NCI-H82 treated with DMSO at 0.1 percent for 48 hours (cell line): ENCODE data around the gene LYSMD2.

Source experiments
- DNase-seq: peaks from one replicate; lab custom pipeline; 2025; ENCODE audit not compliant: unreplicated experiment; lab: John Stamatoyannopoulos, UW

Gene LYSMD2

GRCh38 chr15:51752888-51753287 is 15.4 kb upstream of the LYSMD2 start:
- DNase-seq: no peak

GRCh38 chr15:51751697-51752683 is 14.5 kb upstream of the LYSMD2 start:
- DNase-seq: no peak

- DNase-seq: no peak
These were observed 13.6 kb upstream of the LYSMD2 start, which contains the start of gene TMOD2 for GRCh38 chr15:51750792-51751696. TMOD2 (plus strand) TSS chr15:51751597; CDS start chr15:51766442, 14,845 bp downstream.

- no peak for DNase-seq
These were observed 12.7 kb upstream of the LYSMD2 start for GRCh38 chr15:51750186-51750585.

DNA sequence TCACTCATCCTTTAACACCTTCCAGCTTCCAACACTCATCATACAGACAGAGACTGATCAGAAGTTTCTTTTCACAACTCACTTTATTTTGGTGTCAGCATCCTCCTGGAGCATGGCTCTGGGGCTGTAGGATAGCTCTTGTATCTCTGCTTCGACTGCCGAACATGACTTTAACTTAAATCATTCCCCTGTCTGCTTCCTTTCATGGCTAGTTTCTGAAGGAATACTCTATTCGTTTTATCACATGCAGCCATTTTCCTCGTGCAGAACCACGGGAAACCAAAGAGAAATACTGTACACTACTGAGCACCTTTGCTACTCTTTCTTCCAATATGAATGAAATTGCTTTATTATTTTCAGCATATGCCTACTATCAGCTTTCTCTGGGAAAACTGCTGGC is 11.9 kb upstream of the LYSMD2 start:
- no peak for DNase-seq

- no peak for DNase-seq
These were observed 1.7 kb upstream of the LYSMD2 start for GRCh38 chr15:51739061-51739712.

- no peak for DNase-seq
These were observed 1.1 kb upstream of the LYSMD2 start for GRCh38 chr15:51738553-51738952.

DNA sequence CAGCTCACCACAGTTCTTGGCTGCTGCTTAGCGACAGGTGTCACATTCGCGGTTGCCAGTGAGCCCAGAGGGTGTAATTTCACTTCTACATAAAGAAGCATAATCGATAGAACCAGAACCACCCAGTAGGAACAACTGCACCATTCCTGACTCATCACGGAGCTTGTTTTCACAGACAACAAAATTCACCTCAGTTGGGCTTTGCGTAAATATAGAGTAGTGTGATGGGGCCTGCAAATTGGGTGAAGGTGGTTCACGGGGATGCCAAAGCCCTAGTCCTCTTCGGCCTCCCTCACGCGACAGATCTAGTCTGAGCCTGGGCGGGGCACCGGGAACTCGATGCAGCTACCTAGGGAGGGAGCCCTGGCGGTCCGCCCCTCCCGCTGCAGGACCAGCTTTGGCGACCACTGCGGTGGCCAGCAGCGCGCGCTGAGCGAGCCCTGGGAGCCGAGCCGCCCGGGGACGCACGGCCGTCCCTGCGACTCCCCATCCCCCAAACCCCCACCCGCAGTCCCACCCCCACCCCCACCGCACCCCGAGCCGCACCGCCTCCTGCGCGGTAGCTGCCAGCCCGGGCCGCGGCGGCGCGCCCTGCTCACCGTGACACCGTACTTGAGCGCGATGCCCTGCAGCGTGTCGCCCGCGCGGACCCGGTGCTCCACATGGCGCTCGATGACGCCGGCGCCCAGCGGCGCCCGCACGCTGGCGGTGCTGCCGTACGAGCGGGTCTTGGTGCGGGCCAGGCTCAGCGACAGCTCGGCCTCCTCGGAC is 519 bp downstream of the LYSMD2 start:
- no peak for DNase-seq

- DNase-seq: no peak
These were observed 1.4 kb downstream of the LYSMD2 start for GRCh38 chr15:51736069-51736468.

DNA sequence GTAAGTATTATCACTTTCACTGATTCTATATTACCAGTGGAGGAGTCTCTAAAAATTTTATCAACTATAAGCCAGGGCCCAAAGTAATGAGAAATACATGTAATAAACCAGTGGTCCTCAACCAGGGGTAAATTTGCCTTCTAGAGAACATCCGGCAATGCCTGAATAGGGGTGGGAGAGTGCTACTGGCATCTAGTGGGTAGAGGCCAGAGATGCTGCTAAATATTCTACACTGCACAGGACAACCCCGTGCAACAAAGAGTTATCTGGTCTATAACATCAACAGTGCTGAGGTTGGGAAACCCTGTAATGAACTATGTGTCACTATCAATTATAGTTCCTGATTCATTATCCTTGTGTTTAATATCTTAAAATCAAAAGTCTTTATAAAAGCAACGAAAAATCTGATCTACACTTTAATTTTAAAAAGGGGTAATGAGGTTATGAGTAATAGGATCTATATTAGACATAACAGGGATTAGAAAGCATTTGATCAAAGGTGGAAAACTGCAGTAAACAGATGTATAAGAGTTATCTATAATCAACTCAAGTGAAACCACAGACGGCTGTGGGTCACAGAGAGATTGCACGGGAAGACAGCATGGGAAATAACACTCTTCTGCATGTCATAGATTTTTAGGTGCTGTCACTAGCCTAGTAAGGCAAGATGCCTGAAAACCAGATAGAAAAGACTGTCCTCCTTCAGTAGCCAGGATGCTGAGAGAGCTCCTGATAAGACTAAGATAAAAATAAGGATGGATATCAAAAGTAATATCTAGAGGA is 2.0 kb downstream of the LYSMD2 start:
- DNase-seq: no peak

GRCh38 chr15:51732646-51733045 is 4.8 kb downstream of the LYSMD2 start:
- no peak for DNase-seq

DNA sequence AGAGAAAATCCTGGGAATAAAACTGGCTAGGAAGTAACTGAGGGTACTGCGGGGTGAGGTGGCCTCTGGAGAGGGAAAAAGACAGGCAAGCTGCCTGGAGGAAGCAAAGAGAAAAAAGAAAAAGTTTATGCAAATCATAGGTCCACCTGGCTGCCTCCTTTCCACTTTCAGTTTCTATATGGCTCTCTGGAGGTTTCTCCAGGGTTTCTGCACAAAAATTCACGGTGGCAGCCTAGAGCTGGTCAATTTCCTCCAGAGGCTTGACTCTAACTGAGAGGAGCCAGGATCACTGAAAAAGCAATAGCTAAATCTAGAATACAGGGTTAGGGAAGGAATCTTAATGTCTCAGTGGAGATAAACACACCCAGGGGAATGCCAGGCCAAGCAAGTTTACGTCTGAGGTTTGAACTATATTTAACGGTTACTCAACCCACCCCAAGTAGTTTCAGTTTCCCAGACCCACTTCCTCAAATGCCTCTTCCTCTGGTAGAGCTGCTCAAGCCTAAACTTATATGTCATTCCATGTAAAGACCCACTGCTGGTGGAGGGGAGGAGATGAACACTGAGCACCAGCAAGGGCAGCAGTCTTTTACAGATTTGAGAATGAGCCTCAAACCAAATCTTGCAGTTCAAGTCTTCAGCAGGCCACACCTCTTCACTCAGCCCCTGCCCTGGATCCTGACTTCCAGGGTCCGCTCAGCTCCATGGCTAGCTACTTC is 5.7 kb downstream of the LYSMD2 start:
- DNase-seq: no peak

DNA sequence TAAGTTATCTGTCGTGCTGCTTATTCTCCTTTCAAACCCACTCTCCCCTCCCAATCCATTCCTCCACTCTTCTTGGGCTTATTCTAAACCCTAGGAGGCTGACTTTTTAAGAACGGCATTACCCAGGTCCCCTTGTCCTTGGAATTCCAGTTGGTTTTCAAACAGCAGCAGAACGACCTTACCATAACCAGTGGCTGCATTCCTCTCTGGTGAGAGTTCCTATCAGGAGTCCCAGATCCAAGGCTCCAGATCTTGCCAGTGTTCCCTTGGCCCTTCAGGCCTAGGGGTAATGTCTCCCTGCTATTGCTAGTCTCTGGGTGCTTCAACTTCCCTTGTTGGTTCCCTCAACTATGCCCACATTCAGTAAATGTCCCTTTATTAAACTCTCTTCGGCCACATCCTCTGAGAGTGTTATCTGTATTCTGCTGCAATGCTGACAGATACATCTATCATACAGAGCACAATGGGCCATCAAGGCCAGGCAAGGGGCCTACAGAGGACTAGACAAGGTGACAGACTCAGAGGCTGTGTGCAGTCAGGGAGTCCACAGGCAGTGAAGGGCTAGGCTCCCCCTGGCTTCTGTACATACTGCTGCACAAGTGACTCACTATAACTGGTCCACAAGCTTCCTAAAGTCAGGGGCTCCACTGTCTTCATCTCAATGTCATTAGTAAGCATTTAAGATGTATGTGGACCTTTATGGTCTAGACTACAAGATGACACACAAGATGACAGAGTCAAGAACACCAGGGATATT is 10.1 kb downstream of the LYSMD2 start:
- DNase-seq: no peak

DNA sequence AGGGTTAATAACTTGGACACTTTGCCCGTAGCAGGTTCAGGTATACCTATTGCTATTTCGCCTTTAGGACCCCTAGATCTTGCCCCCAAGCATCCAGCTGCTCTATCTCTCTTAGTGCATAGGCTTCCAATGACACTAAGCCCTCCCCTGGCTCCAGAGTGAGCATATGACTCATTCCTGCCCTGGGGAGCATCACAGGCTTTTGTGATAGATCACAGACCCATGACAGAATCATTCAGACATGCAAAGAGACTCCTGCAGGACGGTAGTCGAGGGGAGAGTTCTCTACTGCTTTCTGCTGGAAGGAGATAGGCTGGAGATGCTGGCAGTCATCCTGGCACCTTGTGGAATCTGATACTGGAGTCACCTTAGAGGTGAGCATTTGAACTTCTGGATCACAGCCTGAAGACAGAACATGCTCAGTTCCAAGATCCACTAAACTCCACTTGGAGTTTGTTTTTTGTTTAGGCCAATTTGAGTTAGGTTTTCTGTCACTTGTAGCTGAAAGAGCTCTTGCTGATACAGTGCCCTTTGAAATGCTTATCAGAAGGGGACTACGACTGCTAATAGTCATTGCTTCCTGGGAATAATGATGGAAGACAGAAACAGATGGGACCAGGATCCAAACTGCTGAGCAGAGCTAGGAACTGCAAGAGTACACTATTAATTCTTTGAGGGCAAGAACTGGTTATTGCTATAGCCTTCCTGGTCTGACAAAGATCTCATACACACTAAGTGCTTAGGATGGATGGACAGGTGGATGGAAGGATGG is 11.0 kb downstream of the LYSMD2 start:
- DNase-seq: no peak

DNA sequence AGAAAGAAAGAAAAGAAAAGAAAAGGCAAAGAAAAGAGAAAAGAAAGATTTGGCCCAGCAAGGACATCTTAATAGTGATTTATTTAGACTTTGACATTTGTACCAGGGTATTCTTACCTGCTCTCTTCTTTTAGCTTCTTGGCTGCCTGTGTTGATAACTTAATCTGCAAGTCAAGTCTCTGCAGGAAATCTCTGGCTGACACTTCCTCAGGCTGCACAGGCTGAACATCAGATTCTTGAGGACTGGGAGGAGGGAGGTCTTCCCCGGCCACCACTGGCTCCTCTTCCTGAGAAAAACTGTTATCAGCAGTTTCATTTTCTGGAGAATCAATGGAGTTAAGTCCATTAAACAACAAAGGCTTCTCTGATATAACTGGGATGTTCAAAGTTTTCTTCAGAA is 12.8 kb downstream of the LYSMD2 start:
- DNase-seq: no peak

GRCh38 chr15:51724199-51724598 is 13.3 kb downstream of the LYSMD2 start:
- DNase-seq: no peak

DNA sequence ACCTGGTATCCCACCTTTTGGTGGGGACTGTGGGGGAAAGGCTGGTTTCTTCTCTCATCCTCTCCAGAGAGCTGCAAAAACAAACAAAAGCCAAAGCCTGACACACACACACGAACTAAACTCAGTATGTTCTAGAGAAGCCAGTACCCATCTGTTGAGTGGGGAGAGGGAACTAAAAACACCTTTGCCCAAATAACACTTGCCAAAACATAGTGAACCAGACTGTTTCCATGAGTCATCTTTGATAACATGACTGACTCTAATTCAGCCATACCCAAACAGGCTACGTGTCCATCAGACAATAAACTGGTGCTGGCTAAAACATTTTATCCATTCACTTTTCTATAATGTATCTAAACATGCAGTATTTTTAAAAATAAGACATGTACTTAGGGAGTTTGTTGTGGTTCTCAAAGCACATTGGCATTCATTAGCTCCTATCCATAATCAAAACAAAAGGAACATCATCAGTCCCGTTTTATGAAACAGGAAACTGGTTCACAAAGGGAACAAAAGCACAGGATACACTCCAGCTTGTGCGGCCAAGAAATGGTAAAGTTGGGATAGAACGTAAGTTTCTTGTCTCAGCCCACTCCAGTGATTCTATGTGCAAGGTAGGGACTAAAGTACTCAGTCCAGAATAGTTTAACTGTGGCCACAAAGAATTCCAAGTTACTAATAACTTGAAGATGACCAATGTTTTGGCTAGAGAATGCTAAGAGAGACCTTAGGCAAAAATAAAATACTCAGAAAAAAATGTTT is 16.1 kb downstream of the LYSMD2 start:
- DNase-seq: no peak
